Uterus (tissue), 4 donors: Measurements from ENCODE around the gene EVPLL. TPM values are rescaled to one million over a fixed set of nuclear protein-coding genes. Genes with fewer than 3 reads are reported as not detected.
"Not testable (repeated sequence)": the region's sequence is repeated elsewhere in the genome, so short reads cannot be mapped to it uniquely, and the experiment has no call there.

Experiments
- DNase-seq, 2 donors: peaks; one replicate each; pipeline ENCODE4 v3.0.0-alpha.2; 2019 to 2020
- H3K27ac ChIP-seq, 2 donors: fragments of 200-600 bp; sonication (generic); 1 replicate in 1 of 2; 2 replicates in 1 of 2; pipeline ENCODE4 v1.5.1; 2016 to 2018
- H3K27me3 ChIP-seq, 2 donors: fragments of 200-600 bp; sonication (generic); one replicate each; pipeline ENCODE4 v1.5.1; 2018 to 2019; ENCODE audit warnings: control low read depth in 1 of 2
- H3K36me3 ChIP-seq, 2 donors: fragments of 200-600 bp; sonication (generic); one replicate each; pipeline ENCODE4 v1.5.1; 2019; ENCODE audit warnings: control low read depth in 1 of 2
- H3K4me1 ChIP-seq, 2 donors: fragments of 200-600 bp; sonication (generic); one replicate each; pipeline ENCODE4 v1.5.1; 2018 to 2019; ENCODE audit warnings: control low read depth in 1 of 2
- H3K4me3 ChIP-seq, 2 donors: fragments of 200-600 bp; sonication (generic); 1 replicate in 1 of 2; 2 replicates in 1 of 2; pipeline ENCODE4 v1.5.1; 2018 to 2019; ENCODE audit warnings: mild to moderate bottlenecking in 1 of 2
- H3K9me3 ChIP-seq, 2 donors: fragments of 200-600 bp; sonication (generic); one replicate each; pipeline ENCODE4 v1.5.1; 2019; ENCODE audit warnings: control low read depth in 1 of 2
- POLR2A ChIP-seq, 2 donors: fragments of 450-650 bp; IDR thresholded peaks; one replicate each; pipeline ENCODE4 v1.6.1; 2016; ENCODE audit warnings: antibody characterized with exemption in 2 of 2, mild to moderate bottlenecking in 1 of 2, moderate library complexity in 1 of 2
- intact Hi-C: fragments of 100-400 bp; cut with DNase I; formaldehyde crosslinking; loops from one replicate; pipeline ENCODE4 v1.15.1; 2023; ENCODE audit warnings: low total_unique reads
- total RNA-seq, 4 donors: library from RNA; depleted of rRNA in 3 of 4; stranded (reverse); fragments of >200 nt in 3 of 4; gene quantifications; one replicate each; pipeline versions ENCODE4 v1.1.0 to v1.2.4, GENCODE V29; 2014 to 2023
- TF ChIP-seq, protein P1 (sequence below), 4 experiments: fragments of 200-600 bp in 2 of 4; fragments of 450-650 bp in 2 of 4; sonication (generic) in 2 of 4; IDR thresholded peaks; one replicate each; pipeline ENCODE4 v1.5.1; 2016 to 2019; ENCODE audit warnings: antibody characterized with exemption in 4 of 4, mild to moderate bottlenecking in 2 of 4, moderate library complexity in 1 of 4
- donor health status: DM: yes; HTN: yes; CAD: no.

EVPLL gene
- total RNA-seq, 4 donors from 2014 or later: not detected

GRCh38 chr17:18382441-18383078, 5.0 kb downstream of the EVPLL start:
- H3K27ac ChIP-seq: no peak overlapping the region
- DNase-seq: no peak
- TF ChIP-seq, protein P1, sequence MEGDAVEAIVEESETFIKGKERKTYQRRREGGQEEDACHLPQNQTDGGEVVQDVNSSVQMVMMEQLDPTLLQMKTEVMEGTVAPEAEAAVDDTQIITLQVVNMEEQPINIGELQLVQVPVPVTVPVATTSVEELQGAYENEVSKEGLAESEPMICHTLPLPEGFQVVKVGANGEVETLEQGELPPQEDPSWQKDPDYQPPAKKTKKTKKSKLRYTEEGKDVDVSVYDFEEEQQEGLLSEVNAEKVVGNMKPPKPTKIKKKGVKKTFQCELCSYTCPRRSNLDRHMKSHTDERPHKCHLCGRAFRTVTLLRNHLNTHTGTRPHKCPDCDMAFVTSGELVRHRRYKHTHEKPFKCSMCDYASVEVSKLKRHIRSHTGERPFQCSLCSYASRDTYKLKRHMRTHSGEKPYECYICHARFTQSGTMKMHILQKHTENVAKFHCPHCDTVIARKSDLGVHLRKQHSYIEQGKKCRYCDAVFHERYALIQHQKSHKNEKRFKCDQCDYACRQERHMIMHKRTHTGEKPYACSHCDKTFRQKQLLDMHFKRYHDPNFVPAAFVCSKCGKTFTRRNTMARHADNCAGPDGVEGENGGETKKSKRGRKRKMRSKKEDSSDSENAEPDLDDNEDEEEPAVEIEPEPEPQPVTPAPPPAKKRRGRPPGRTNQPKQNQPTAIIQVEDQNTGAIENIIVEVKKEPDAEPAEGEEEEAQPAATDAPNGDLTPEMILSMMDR (IDR thresholded peaks at IDR 0.05): no peak
- TF ChIP-seq POLR2A (IDR thresholded peaks at IDR 0.05): no peak
- H3K27me3 ChIP-seq: no peaks in the 10 kb centered on the region
- peaks cover 0 to 5% of the 10 kb centered on the region in 2 donors for H3K4me1 ChIP-seq
- H3K9me3 ChIP-seq: no peaks in the 10 kb centered on the region
- intact Hi-C loops: no loop called here
- no peak overlapping the region for H3K4me3 ChIP-seq
- H3K36me3 ChIP-seq: no peaks in the 10 kb centered on the region

GRCh38 chr17:18383079-18383481, 5.5 kb downstream of the EVPLL start:
- H3K27me3 ChIP-seq, H3K9me3 ChIP-seq, H3K27ac ChIP-seq, H3K36me3 ChIP-seq, H3K4me1 ChIP-seq, H3K4me3 ChIP-seq, intact Hi-C loops, DNase-seq: not testable (repeated sequence)

DNA sequence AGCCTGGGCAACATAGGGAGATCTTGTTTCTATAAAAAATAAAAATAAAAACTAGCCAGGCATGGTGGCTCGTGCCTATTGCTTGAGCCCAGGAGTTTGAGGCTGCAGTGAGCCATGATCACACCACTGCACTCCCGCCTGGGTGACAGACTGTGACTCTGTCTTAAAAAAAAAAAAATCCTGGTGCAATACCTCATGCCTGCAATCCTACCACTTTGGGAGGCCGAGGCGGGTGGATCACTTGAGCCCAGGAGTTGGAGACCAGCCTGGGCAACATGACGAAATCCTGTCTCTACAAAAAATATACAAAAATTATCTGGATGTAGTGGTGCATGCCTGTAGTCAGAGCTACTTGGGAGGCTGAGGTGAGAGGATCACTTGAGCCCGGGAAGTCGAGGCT, 6.7 kb downstream of the EVPLL start:
- intact Hi-C loops, H3K4me1 ChIP-seq, H3K27ac ChIP-seq, H3K9me3 ChIP-seq, DNase-seq, H3K36me3 ChIP-seq, H3K27me3 ChIP-seq, H3K4me3 ChIP-seq: not testable (repeated sequence)

- H3K4me1 ChIP-seq, H3K4me3 ChIP-seq, H3K9me3 ChIP-seq, H3K36me3 ChIP-seq, DNase-seq, H3K27ac ChIP-seq, intact Hi-C loops, H3K27me3 ChIP-seq: not testable (repeated sequence)
These were observed 10.0 kb downstream of the EVPLL start for GRCh38 chr17:18387583-18387982.

- H3K27ac ChIP-seq, H3K4me1 ChIP-seq, H3K36me3 ChIP-seq, DNase-seq, intact Hi-C loops, H3K4me3 ChIP-seq, H3K9me3 ChIP-seq, H3K27me3 ChIP-seq: not testable (repeated sequence)
These were observed 10.7 kb downstream of the EVPLL start for GRCh38 chr17:18388266-18388665.

GRCh38 chr17:18388728-18389127, 11.2 kb downstream of the EVPLL start:
- H3K36me3 ChIP-seq: not testable (repeated sequence)

DNA sequence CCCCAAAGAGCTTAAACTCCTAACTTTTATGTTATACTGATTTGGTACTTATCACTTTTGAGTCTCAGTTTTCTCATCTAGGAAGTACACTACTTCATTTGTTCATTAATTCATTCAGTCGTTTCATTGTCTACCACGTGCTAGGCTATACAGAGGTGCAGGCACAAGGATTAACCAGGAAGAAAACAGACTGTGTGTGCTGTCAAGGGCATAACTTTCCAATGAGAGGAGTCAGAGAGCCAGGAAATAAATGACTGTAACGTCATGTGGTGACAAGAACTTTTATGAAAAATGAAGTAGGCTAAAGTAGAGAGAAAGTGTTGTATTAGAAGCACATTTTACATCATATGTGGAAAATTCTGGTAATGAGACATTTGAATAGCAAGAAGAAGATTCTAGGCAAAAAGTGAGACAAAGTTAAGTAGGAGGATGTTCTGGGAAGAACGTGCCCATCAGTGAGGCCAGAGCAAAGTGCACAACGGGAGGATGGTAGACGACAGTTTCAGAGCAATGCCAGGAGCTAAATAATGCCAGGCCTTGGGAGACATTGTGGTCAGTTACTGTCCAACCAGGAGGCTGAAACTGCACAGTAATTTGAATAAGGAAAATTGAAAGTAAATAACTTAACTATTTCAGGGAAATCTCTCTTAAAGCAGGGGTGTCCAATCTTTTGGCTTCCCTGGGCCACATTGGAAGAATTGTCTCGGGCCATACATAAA, 24.5 kb downstream of the EVPLL start:
- DNase-seq, H3K36me3 ChIP-seq, H3K27me3 ChIP-seq, H3K9me3 ChIP-seq, H3K27ac ChIP-seq, H3K4me3 ChIP-seq, H3K4me1 ChIP-seq, intact Hi-C loops: not testable (repeated sequence)

More at GRCh38 chr17:18388728-18389127, 11.2 kb downstream of the EVPLL start:
- H3K9me3 ChIP-seq, intact Hi-C loops, DNase-seq, H3K27ac ChIP-seq, H3K4me3 ChIP-seq, H3K4me1 ChIP-seq, H3K27me3 ChIP-seq: not testable (repeated sequence)

GRCh38 chr17:18403166-18403565, 25.6 kb downstream of the EVPLL start:
- H3K36me3 ChIP-seq, DNase-seq, H3K9me3 ChIP-seq, intact Hi-C loops, H3K27me3 ChIP-seq, H3K4me1 ChIP-seq, H3K27ac ChIP-seq, H3K4me3 ChIP-seq: not testable (repeated sequence)

GRCh38 chr17:18403604-18404003, 26.0 kb downstream of the EVPLL start:
- DNase-seq, H3K27me3 ChIP-seq, H3K4me3 ChIP-seq, H3K36me3 ChIP-seq, H3K9me3 ChIP-seq, intact Hi-C loops, H3K4me1 ChIP-seq, H3K27ac ChIP-seq: not testable (repeated sequence)

DNA sequence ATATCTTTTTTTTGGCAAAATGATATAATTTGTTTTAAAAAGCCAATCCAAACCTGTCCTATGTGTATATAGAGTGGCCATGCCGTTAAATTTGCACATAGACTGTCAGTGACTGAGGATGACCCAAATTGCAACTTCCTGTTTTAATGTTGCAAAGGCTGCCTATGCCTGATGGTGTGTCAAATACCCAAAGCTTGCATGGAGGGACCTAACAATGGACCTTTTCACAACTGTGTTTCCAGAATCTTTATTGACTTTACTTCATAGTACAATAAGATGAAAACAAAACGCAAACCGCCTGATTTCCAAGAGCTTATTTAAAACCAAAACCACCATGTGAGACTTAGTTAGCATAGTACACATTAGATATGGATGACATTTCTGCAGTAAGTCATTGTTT, 31.3 kb downstream of the EVPLL start:
- H3K36me3 ChIP-seq, H3K4me3 ChIP-seq, H3K27me3 ChIP-seq, H3K9me3 ChIP-seq, H3K4me1 ChIP-seq, intact Hi-C loops, DNase-seq, H3K27ac ChIP-seq: not testable (repeated sequence)

DNA sequence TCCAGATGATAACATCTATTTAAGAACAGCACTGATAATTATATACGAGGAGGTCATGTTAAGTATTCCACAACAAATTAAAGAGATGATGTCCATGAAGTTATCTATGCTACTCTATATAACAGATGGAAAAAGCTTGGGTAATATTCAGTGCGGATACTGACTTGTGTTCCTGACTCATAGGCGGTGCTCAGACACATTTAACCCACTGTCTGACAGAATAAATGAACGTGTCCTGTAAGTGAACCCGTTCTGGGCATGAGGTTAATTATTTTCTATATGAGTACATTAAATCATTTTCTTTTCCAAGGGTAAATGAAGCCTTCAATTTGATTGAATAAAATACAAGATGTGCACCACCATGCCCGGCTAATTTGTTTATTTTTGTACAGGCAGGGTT, 31.7 kb downstream of the EVPLL start:
- DNase-seq, H3K4me1 ChIP-seq, intact Hi-C loops, H3K36me3 ChIP-seq, H3K9me3 ChIP-seq, H3K27ac ChIP-seq, H3K27me3 ChIP-seq, H3K4me3 ChIP-seq: not testable (repeated sequence)

- H3K9me3 ChIP-seq, intact Hi-C loops, H3K4me1 ChIP-seq, H3K36me3 ChIP-seq, H3K27me3 ChIP-seq: not testable (repeated sequence)
- H3K4me3 ChIP-seq: peak overlapping the region; percentile 36 to 65
- peak in 1 of 2 donors; percentile 30 for DNase-seq
- H3K27ac ChIP-seq: peak overlapping the region; percentile 89 to 97
These were observed 33.2 kb downstream of the EVPLL start for GRCh38 chr17:18410736-18411135.
